B cell (primary cell): Measurements from ENCODE around the gene SCAMP5.

Experiments
- CTCF ChIP-seq: fragments of 200-600 bp; IDR thresholded peaks from one replicate; pipeline ENCODE4 v1.8.0; 2022; ENCODE audit warnings: antibody characterized with exemption, mild to moderate bottlenecking
- EZH2 ChIP-seq: IDR thresholded peaks from 2 replicates; pipeline ENCODE4 v1.6.1; 2012; ENCODE audit warnings: borderline replicate concordance, low read depth, mild to moderate bottlenecking, moderate library complexity, low read length; ENCODE audit not compliant: insufficient read depth, poor library complexity, severe bottlenecking

GRCh38 chr15:75008629-75009326 is 13.4 kb downstream of the SCAMP5 start:
- TF ChIP-seq CTCF, result no peak
- TF ChIP-seq EZH2, result no peak
